OCI-LY7 (cell line): ENCODE measurements around the gene CASP5. TPM values are rescaled to one million over a fixed set of nuclear protein-coding genes. Genes with fewer than 3 reads are reported as not detected.

ENCODE experiments used
- BruUV-seq: library from RNA; stranded (reverse); fragments of 400-500 nt; replicated peaks from 2 replicates; lab custom pipeline; 2021; lab: Mats Ljungman, UMichigan
- CTCF ChIA-PET: fragments of 300-600 bp; sonication (Branson Sonifier 250); formaldehyde crosslinking; loops from one replicate; lab custom pipeline; 2022; ENCODE audit warnings: antibody characterized with exemption; ENCODE audit not compliant: unreplicated experiment; lab: Charles Lee
- POLR2A ChIA-PET: fragments of 300-600 bp; sonication (Branson Sonifier 250); formaldehyde crosslinking; loops from one replicate; lab custom pipeline; 2022; ENCODE audit warnings: antibody characterized with exemption; lab: Charles Lee
- DNase-seq: peaks from one replicate; pipeline ENCODE4 v3.0.0-alpha.2; 2015; ENCODE audit warnings: low spot score
- H2AFZ ChIP-seq: fragments of 200-600 bp; sonication (generic), shearing (Covaris generic); 2 replicates; pipeline ENCODE4 v1.6.1; 2014; ENCODE audit warnings: mild to moderate bottlenecking, antibody characterized with exemption, low read length, moderate library complexity
- H3K27ac ChIP-seq: fragments of 200-600 bp; sonication (generic); 2 replicates; pipeline ENCODE4 v1.5.1; 2014; ENCODE audit warnings: mixed run types, low read depth, mild to moderate bottlenecking, moderate library complexity, low read length, inconsistent platforms; ENCODE audit not compliant: poor library complexity, severe bottlenecking
- H3K36me3 ChIP-seq: fragments of 200-600 bp; sonication (generic); 2 replicates; pipeline ENCODE4 v1.6.1; 2014; ENCODE audit warnings: mild to moderate bottlenecking, antibody characterized with exemption, low read length, moderate library complexity, mixed read lengths; ENCODE audit not compliant: insufficient read depth
- H3K4me1 ChIP-seq: fragments of 200-600 bp; sonication (generic); 2 replicates; pipeline ENCODE4 v1.5.1; 2014; ENCODE audit warnings: mild to moderate bottlenecking, low read length; ENCODE audit not compliant: insufficient read depth, poor library complexity, severe bottlenecking
- H3K4me2 ChIP-seq: fragments of 200-600 bp; sonication (generic); 2 replicates; pipeline ENCODE4 v1.6.1; 2014; ENCODE audit warnings: mild to moderate bottlenecking, low read length
- H3K4me3 ChIP-seq: fragments of 200-600 bp; sonication (generic); 2 replicates; pipeline ENCODE4 v1.5.1; 2014; ENCODE audit warnings: mild to moderate bottlenecking, low read depth, low read length; ENCODE audit not compliant: poor library complexity, severe bottlenecking
- H3K79me2 ChIP-seq: fragments of 200-600 bp; sonication (generic); 2 replicates; pipeline ENCODE4 v1.6.1; 2016; ENCODE audit warnings: low read depth, mild to moderate bottlenecking, low read length, moderate library complexity, mixed read lengths; ENCODE audit not compliant: insufficient read depth
- H3K9me2 ChIP-seq: fragments of 200-600 bp; sonication (generic); 2 replicates; pipeline ENCODE4 v1.6.1; 2016; ENCODE audit warnings: mild to moderate bottlenecking, low read length, mixed read lengths; ENCODE audit not compliant: insufficient read depth
- H3K9me3 ChIP-seq: fragments of 200-600 bp; sonication (generic); 2 replicates; pipeline ENCODE4 v1.6.1; 2014; ENCODE audit warnings: mild to moderate bottlenecking, mixed run types, low read length, mixed read lengths
- H4K20me1 ChIP-seq: fragments of 200-600 bp; sonication (generic); 2 replicates; pipeline ENCODE4 v1.6.1; 2014; ENCODE audit warnings: mild to moderate bottlenecking, antibody characterized with exemption, low read length, moderate library complexity, mixed read lengths; ENCODE audit not compliant: insufficient read depth
- EZH2phosphoT487 ChIP-seq: fragments of 200-600 bp; sonication (generic); IDR thresholded peaks from 2 replicates; pipeline ENCODE4 v1.6.1; 2018; ENCODE audit warnings: low read depth, borderline replicate concordance, mild to moderate bottlenecking, mixed run types, antibody characterized with exemption, low read length, moderate library complexity, mixed read lengths
- intact Hi-C: fragments of 100-400 bp; cut with micrococcal nuclease; formaldehyde crosslinking; loops from one replicate; pipeline ENCODE4 v1.10.0; 2022; ENCODE audit not compliant: unreplicated experiment
- total RNA-seq, 2 experiments: library from RNA; depleted of rRNA in 1 of 2; stranded (reverse); fragments of >200 nt in 1 of 2; shearing (Covaris generic) in 1 of 2; gene quantifications; 2 replicates each; pipeline ENCODE4 v1.2.3, GENCODE V29; 2014 to 2022
- TF ChIP-seq, protein P1 (sequence below): fragments of 200-600 bp; sonication (generic); conservative IDR thresholded peaks from 2 replicates; pipeline ENCODE4 v1.5.1; 2014; ENCODE audit warnings: mild to moderate bottlenecking, antibody characterized with exemption, low read length, moderate library complexity, mixed read lengths

The CASP5 gene
- total RNA-seq, 2 experiments from 2014 or later, result not detected

DNA sequence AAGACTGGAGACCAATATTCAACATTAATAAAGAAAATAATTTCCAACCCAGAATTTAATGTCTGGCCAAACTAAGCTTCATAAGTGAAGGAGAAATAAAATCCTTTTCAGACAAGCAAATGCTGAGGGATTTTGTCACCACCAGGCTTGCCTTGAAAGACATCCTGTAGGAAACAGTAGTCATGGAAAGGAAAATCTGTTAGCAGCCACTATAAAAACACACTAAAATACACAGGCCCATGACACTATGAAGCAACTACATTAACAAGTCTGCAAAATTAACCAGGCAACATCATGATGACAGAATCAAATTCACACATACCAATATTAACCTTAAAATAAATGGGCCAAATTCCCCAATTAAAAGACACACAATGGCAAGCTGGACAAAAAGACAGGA, 52.2 kb downstream of the CASP5 start:
- TF ChIP-seq, protein P1, sequence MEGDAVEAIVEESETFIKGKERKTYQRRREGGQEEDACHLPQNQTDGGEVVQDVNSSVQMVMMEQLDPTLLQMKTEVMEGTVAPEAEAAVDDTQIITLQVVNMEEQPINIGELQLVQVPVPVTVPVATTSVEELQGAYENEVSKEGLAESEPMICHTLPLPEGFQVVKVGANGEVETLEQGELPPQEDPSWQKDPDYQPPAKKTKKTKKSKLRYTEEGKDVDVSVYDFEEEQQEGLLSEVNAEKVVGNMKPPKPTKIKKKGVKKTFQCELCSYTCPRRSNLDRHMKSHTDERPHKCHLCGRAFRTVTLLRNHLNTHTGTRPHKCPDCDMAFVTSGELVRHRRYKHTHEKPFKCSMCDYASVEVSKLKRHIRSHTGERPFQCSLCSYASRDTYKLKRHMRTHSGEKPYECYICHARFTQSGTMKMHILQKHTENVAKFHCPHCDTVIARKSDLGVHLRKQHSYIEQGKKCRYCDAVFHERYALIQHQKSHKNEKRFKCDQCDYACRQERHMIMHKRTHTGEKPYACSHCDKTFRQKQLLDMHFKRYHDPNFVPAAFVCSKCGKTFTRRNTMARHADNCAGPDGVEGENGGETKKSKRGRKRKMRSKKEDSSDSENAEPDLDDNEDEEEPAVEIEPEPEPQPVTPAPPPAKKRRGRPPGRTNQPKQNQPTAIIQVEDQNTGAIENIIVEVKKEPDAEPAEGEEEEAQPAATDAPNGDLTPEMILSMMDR, result no peak
- no peak for TF ChIP-seq EZH2phosphoT487

DNA sequence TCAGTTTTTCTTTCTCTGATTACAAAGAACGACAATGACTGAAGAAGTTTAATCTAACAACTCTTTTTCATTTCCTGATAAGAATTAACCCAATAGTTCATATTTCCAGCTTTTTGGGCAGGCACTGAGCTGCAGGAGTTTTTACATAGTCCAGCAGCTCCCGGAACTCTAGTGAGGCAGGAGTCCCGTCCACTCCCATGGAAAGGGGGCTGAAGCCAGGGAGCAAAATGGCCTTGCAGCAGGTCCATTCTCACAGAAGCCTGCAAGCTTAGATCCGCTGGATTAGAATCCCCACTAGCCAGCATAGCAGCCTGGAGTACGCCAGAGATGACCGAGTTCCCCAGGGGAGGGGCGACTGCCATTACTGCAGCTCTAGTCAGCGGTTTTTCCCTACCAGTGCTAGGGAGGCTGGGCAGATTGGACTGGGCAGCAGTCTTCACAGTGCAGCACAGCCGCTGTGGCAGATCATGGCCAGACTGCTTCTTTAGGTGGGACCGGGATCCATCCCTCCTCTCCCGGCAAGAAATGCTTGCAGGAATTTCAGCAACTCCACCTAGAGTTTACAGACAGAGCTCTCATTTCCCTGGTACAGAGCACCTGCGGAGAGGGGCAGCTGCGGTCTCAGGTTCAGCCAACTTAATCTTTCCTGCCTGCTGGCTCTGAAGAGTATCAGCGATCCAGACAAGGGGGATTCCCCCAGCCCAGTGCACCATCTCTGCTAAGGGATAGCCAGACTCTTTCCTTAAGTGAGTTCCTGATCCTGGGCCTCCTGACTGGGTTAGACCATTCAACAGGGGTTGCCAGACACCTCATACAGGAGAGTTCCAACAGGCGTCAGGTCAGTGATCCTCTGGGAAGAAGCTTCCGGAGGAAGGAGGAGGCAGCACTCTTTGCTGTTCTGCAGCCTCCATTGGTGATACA, 53.9 kb downstream of the CASP5 start:
- Histone ChIP-seq H4K20me1 (no peaks in the 10 kb centered on the region), H3K27ac (no peak overlapping the region), H3K4me2 (no peak overlapping the region), H3K36me3 (no peaks in the 10 kb centered on the region), H3K9me2 (no peaks in the 10 kb centered on the region), H3K4me1 (no peaks in the 10 kb centered on the region), H2AFZ (peak overlapping the region; percentile 88; the same call in 1 of the 2 replicates), H3K9me3 (0 out of 2 replicates have a peak, but pooled peaks cover 5% of the 10 kb centered on the region), H3K79me2 (no peaks in the 10 kb centered on the region), H3K4me3 (peak overlapping the region; percentile 48)
- CTCF ChIA-PET, result no interaction called here
- TF ChIP-seq, protein P1, result no peak
- no peak for TF ChIP-seq EZH2phosphoT487
- POLR2A ChIA-PET, result interaction anchor here (0.5 kb wide), 1 partner anchor 634 kb away, joined by 3 read pairs; no protein-coding TSS in a partner anchor
- BruUV-seq, result no TSS peak
- intact Hi-C loops, result no loop called here
- DNase-seq, result no peak

More for the DNA sequence above, 52.2 kb downstream of the CASP5 start:
- DNase-seq, result no peak
- ChIA-PET POLR2A (interaction anchor here (0.7 kb wide), 1 partner anchor 1128 kb away, joined by 3 read pairs; no protein-coding TSS in a partner anchor), CTCF (no interaction called here)
- BruUV-seq, result no TSS peak
- Histone ChIP-seq H3K4me3 (no peak overlapping the region), H3K9me2 (no peaks in the 10 kb centered on the region), H3K4me1 (no peaks in the 10 kb centered on the region), H2AFZ (no peak overlapping the region), H3K27ac (no peak overlapping the region), H3K9me3 (no peaks in the 10 kb centered on the region), H3K36me3 (no peaks in the 10 kb centered on the region), H3K79me2 (no peaks in the 10 kb centered on the region), H4K20me1 (no peaks in the 10 kb centered on the region), H3K4me2 (no peak overlapping the region)
- intact Hi-C loops, result no loop called here
